Endothelial cell of umbilical vein (primary cell): ENCODE data around the gene PSMC3. TPM values are rescaled to one million over a fixed set of nuclear protein-coding genes. Genes with fewer than 3 reads are reported as not detected.
A peak's percentile ranks its signal among the peaks of the same experiment; 100 is the strongest.

Source experiments
- BruUV-seq: library from RNA; stranded (reverse); fragments of 400-500 nt; replicated peaks from 2 replicates; lab custom pipeline; 2021; lab: Mats Ljungman, UMichigan
- CTCF ChIA-PET: fragments of 300-600, 350-600 bp; sonication (Branson Sonifier 250); formaldehyde crosslinking; loops from one replicate; lab custom pipeline; 2021; ENCODE audit warnings: antibody characterized with exemption, inconsistent platforms; lab: Charles Lee
- POLR2A ChIA-PET: fragments of 300-600, 350-600 bp; sonication (Branson Sonifier 250); formaldehyde crosslinking; loops from one replicate; lab custom pipeline; 2021; ENCODE audit warnings: antibody characterized with exemption, inconsistent platforms; lab: Charles Lee
- DNase-seq: peaks from one replicate; pipeline ENCODE4 v3.0.0-alpha.2; 2011; ENCODE audit warnings: low read depth, low spot score
- FAIRE-seq: peaks from 2 replicates; lab custom pipeline; 2011; peaks lifted over from hg19 to GRCh38; lab: Jason Lieb, UNC
- H2AFZ ChIP-seq: 2 replicates; pipeline ENCODE4 v1.6.0; 2012; ENCODE audit warnings: low read depth, low read length, control low read depth, inconsistent platforms
- H3K27ac ChIP-seq: 2 replicates; pipeline ENCODE4 v1.5.1; 2011; ENCODE audit warnings: low read depth, mild to moderate bottlenecking, control low read depth, low read length, moderate library complexity; ENCODE audit not compliant: insufficient read depth
- H3K27me3 ChIP-seq, 2 experiments: 2 replicates each; pipeline versions ENCODE4 v1.6.0 to v1.6.1; 2011; ENCODE audit warnings: low read length in 2 of 2, mixed read lengths in 1 of 2; ENCODE audit not compliant: control insufficient read depth in 2 of 2, insufficient read depth in 2 of 2
- H3K36me3 ChIP-seq, 2 experiments: 2 replicates in 1 of 2; 3 replicates in 1 of 2; pipeline ENCODE4 v1.5.1; 2011; ENCODE audit warnings: low read length in 2 of 2, mild to moderate bottlenecking in 1 of 2, moderate library complexity in 1 of 2; ENCODE audit not compliant: control insufficient read depth in 2 of 2, insufficient read depth in 2 of 2; ENCODE audit errors: extremely low read depth in 1 of 2
- H3K4me1 ChIP-seq: 3 replicates; pipeline ENCODE4 v1.5.1; 2011; ENCODE audit warnings: mild to moderate bottlenecking, low read length; ENCODE audit not compliant: control insufficient read depth, insufficient read depth; ENCODE audit errors: extremely low read depth
- H3K4me2 ChIP-seq: 2 replicates; pipeline ENCODE4 v1.6.1; 2011; ENCODE audit warnings: low read length, control low read depth, mixed read lengths; ENCODE audit not compliant: insufficient read depth
- H3K4me3 ChIP-seq, 3 experiments: fragments of 200-600 bp in 1 of 3; sonication (generic), shearing (Covaris generic) in 1 of 3; replicated peaks in 1 of 3; 2 replicates each; pipeline ENCODE4 v1.5.1; 2011 to 2016; ENCODE audit warnings: control low read depth in 3 of 3, low read length in 3 of 3, mild to moderate bottlenecking in 2 of 3, inconsistent platforms in 1 of 3, low read depth in 1 of 3, moderate library complexity in 1 of 3; ENCODE audit not compliant: insufficient read depth in 1 of 3
- H3K79me2 ChIP-seq: 2 replicates; pipeline ENCODE4 v1.6.0; 2012; ENCODE audit warnings: low read length, inconsistent platforms; ENCODE audit not compliant: control insufficient read depth, insufficient read depth
- H3K9ac ChIP-seq: replicated peaks from 2 replicates; pipeline ENCODE3; 2011; ENCODE audit warnings: low read length, control low read depth; ENCODE audit not compliant: insufficient read depth; ENCODE audit errors: extremely low read depth
- H3K9me1 ChIP-seq: replicated peaks from 3 replicates; pipeline ENCODE4 v1.6.0; 2011; ENCODE audit warnings: mild to moderate bottlenecking, low read length; ENCODE audit not compliant: control insufficient read depth, insufficient read depth; ENCODE audit errors: extremely low read depth
- H3K9me3 ChIP-seq: replicated peaks from 2 replicates; pipeline ENCODE4 v1.5.1; 2012; ENCODE audit warnings: low read length, inconsistent platforms; ENCODE audit not compliant: control insufficient read depth, insufficient read depth
- H4K20me1 ChIP-seq: replicated peaks from 2 replicates; pipeline ENCODE3; 2011; ENCODE audit warnings: mild to moderate bottlenecking, low read length; ENCODE audit not compliant: control insufficient read depth, insufficient read depth; ENCODE audit errors: extremely low read depth
- EZH2 ChIP-seq: IDR thresholded peaks from 2 replicates; pipeline ENCODE4 v1.6.1; 2012; ENCODE audit warnings: borderline replicate concordance, low read depth, mild to moderate bottlenecking, moderate library complexity, low read length, inconsistent platforms; ENCODE audit not compliant: severe bottlenecking
- FOS ChIP-seq: IDR thresholded peaks from 2 replicates; pipeline ENCODE4 v1.6.1; 2011; ENCODE audit warnings: mild to moderate bottlenecking, low read length, moderate library complexity, borderline replicate concordance; ENCODE audit not compliant: insufficient read depth
- GATA2 ChIP-seq: IDR thresholded peaks from 2 replicates; pipeline ENCODE4 v1.7.0; 2011; ENCODE audit warnings: low read depth, mild to moderate bottlenecking, moderate library complexity, mixed read lengths, low read length; ENCODE audit not compliant: insufficient read length, insufficient read depth
- JUN ChIP-seq: IDR thresholded peaks from 2 replicates; pipeline ENCODE4 v1.6.1; 2011; ENCODE audit warnings: borderline replicate concordance, low read depth; ENCODE audit not compliant: insufficient read length, insufficient read depth
- MAX ChIP-seq: IDR thresholded peaks from 2 replicates; pipeline ENCODE4 v1.6.1; 2011; ENCODE audit not compliant: insufficient read depth, insufficient read length
- MYC ChIP-seq: IDR thresholded peaks from one replicate; pipeline ENCODE4 v1.6.1; 2011; ENCODE audit warnings: mild to moderate bottlenecking, low read depth, low read length
- POLR2A ChIP-seq: IDR thresholded peaks from 2 replicates; pipeline ENCODE4 v1.6.1; 2012; ENCODE audit warnings: low read depth, mild to moderate bottlenecking, control low read depth, low read length
- POLR2AphosphoS5 ChIP-seq: IDR thresholded peaks from 2 replicates; pipeline ENCODE4 v1.6.1; 2012; ENCODE audit warnings: low read depth, mild to moderate bottlenecking, control low read depth, low read length, moderate library complexity; ENCODE audit not compliant: insufficient read depth
- dilution Hi-C: fragments of 300-500 bp; cut with MboI; formaldehyde crosslinking; loops from one replicate; pipeline ENCODE4 v1.15.0; 2019; ENCODE audit warnings: low sequenced_read_pairs; ENCODE audit not compliant: extremely low pct_ligation_motif_present
- intact Hi-C: fragments of 100-400 bp; cut with micrococcal nuclease; formaldehyde crosslinking; loops from one replicate; pipeline ENCODE4 v1.10.0; 2022
- polyA plus RNA-seq, 4 experiments: library from polyadenylated mRNA; depleted of rRNA in 3 of 4; stranded (reverse) in 3 of 4; unstranded in 1 of 4; fragments of >200 nt; gene quantifications; 2 replicates each; pipeline versions ENCODE4 v1.2.1 to v1.2.3, GENCODE V29; 2011 to 2012; ENCODE audit warnings: missing spikeins in 1 of 4
- total RNA-seq: library from RNA; stranded (reverse); gene quantifications from 2 replicates; pipeline ENCODE4 v1.2.3, GENCODE V29; 2021
- TF ChIP-seq, protein P1 (sequence below), 2 donors: IDR thresholded peaks; 1 replicate in 1 of 2; 2 replicates in 1 of 2; pipeline ENCODE4 v1.5.1; 2011; ENCODE audit warnings: low read length in 2 of 2, mild to moderate bottlenecking in 2 of 2, moderate library complexity in 2 of 2, control low read depth in 1 of 2, inconsistent platforms in 1 of 2, low read depth in 1 of 2; ENCODE audit not compliant: insufficient read depth in 1 of 2; ENCODE audit errors: extremely low read depth in 1 of 2

The PSMC3 gene
- total and polyA plus RNA-seq, 2 donors (not counting 3 experiments of a cell fraction or from before 2014, with no cell fraction given), result 179 to 203 TPM

DNA sequence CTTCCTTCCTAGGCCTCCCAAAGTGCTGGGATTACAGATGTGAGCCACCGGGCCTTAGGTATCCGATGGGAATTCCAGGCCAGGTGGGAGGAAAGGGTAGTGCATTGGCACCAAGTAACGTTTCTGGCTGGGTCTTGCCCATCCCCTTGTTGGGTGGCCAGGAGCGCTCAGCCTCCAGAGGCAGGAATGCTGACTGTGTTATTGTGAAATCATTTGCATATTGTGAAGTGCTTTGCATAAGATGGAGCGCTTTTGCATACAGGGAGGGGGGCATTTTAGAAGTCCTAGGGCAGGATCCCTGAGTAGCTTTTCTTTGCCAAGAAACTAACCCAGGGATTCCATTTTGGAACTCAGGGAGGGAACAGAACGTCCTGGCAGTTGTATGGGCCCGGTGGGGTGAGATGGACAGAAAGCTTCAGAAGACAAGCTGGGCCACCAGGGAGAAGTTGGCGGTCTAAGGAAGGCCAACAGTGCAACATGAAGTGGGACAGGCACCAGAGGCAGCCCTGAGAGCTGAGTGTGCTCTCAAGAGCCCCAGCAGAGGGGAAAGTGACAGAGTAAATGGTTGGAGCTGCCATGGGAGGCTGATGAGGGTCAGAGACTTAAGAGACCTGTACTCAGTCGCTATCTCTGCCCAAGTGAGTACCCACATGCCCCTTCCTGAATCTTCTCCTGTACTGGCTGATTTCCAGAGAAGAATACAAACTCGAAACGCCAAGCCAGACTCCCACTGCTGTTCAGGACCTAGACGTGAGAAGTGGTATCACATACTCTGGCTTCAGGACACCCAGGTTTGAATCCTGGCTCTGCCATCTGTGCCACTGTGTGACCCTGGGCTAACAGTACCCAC is 19.1 kb downstream of the PSMC3 start:
- DNase-seq (no peak), FAIRE-seq (no peak)
- TF ChIP-seq EZH2 (no peak), POLR2AphosphoS5 (no peak), JUN (no peak), MAX (no peak), MYC (no peak), POLR2A (no peak), FOS (no peak), GATA2 (no peak)
- TF ChIP-seq, protein P1, sequence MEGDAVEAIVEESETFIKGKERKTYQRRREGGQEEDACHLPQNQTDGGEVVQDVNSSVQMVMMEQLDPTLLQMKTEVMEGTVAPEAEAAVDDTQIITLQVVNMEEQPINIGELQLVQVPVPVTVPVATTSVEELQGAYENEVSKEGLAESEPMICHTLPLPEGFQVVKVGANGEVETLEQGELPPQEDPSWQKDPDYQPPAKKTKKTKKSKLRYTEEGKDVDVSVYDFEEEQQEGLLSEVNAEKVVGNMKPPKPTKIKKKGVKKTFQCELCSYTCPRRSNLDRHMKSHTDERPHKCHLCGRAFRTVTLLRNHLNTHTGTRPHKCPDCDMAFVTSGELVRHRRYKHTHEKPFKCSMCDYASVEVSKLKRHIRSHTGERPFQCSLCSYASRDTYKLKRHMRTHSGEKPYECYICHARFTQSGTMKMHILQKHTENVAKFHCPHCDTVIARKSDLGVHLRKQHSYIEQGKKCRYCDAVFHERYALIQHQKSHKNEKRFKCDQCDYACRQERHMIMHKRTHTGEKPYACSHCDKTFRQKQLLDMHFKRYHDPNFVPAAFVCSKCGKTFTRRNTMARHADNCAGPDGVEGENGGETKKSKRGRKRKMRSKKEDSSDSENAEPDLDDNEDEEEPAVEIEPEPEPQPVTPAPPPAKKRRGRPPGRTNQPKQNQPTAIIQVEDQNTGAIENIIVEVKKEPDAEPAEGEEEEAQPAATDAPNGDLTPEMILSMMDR (IDR thresholded peaks at IDR 0.05; ENCODE audit: extremely low read depth in 1 of 2, insufficient read depth in 1 of 2, low read depth in 1 of 2, low read length in 2 of 2), result no peak
- dilution Hi-C loops (no loop called here), intact Hi-C loops (loop anchor here (5.0 kb wide), 2 partner anchors 140 to 145 kb away; partner anchors contain the start of gene CELF1)
- Histone ChIP-seq H3K36me3 (peaks cover 5 to 10% of the 10 kb centered on the region in 2 experiments), H3K27ac (peak overlapping the region; percentile 75), H3K27me3 (no peaks in the 10 kb centered on the region), H3K4me3 (peak overlapping the region in 2 of 3 experiments; percentile 47 to 91), H3K4me1 (peaks cover 29% of the 10 kb centered on the region), H3K9ac (peak overlapping the region; percentile 84), H2AFZ (peak overlapping the region; percentile 43), H3K9me3 (no peaks in the 10 kb centered on the region), H3K9me1 (no peaks in the 10 kb centered on the region), H3K79me2 (peaks cover 23% of the 10 kb centered on the region), H4K20me1 (no peaks in the 10 kb centered on the region), H3K4me2 (peak overlapping the region; percentile 81)
- CTCF ChIA-PET, result interaction anchor here (0.7 to 7.4 kb wide), 4 partner anchors 8 to 52 kb away, joined by 3 to 148 read pairs (median 6); no protein-coding TSS in a partner anchor
- no TSS peak for BruUV-seq
- POLR2A ChIA-PET, result no interaction called here
